ENCODE data around the gene EPN1. TPM values are rescaled to one million over a fixed set of nuclear protein-coding genes. Genes with fewer than 3 reads are reported as not detected.

EPN1 gene
- total and polyA plus RNA-seq, 2 of the 8 experiments (the other 6 are each of a cell fraction or from before 2014, with no cell fraction given) = 49.6 to 200 TPM

DNA sequence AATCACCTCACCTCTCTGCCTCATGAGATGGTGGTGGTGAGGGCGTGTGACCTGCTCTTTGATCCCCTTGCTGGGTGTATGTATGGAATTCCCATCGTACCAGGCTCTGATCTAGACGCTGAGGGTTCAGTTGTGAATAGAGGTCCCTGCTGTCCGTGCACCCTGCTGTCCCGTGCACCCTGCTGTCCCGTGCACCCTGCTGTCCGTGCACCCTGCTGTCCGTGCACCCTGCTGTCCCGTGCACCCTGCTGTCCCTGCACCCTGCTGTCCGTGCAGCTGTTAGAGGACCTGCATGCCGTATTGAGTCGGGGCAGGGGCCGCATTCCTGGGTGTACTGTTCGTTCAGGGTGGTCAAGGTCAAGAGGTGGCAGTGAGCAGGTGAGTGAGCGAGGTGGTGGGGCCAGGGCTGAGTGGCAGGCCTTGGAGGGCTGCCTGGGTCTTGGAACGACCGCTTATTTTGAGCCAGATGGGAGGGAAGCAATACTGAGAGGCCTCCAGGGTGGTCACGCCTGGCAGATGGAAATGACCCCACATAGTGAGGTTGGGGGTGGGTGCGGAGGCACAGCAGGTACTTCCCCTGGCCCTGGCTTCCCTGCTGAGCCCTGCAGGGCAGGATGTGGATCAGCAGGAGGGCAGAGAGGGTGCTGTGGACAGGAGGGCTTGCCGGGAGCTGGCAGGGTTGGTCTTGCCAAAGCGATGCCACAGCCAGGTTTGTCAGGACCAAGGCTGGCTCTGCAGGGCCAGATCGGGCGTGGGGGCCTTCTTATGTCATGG is 4.6 kb upstream of the EPN1 start:
- H4K8ac ChIP-seq (ENCODE audit: extremely low read depth, insufficient read depth, low read length) = peak overlapping the region; percentile 96
- CTCF ChIA-PET (ENCODE audit: partially characterized antibody) = interaction anchor here (1.3 to 2.0 kb wide), 5 partner anchors 8 to 1246 kb away, joined by 3 to 19 read pairs (median 9); no protein-coding TSS in a partner anchor
- H2AFZ ChIP-seq (ENCODE audit: low read length) = no peak overlapping the region
- no peak overlapping the region for H3K18ac ChIP-seq (ENCODE audit: extremely low read depth, low read length)
- H2BK20ac ChIP-seq (ENCODE audit: low read length) = no peak overlapping the region
- peaks cover 1% of the 10 kb centered on the region; the same call in 1 of the 2 replicates for H3K23me2 ChIP-seq (ENCODE audit: low read depth, low read length)
- WGBS, 2 experiments (ENCODE audit: extremely low coverage in 1 of 2, insufficient coverage in 1 of 2, insufficient read length in 1 of 2, insufficient replicate concordance in 2 of 2, low coverage in 1 of 2, low lambda C conversion rate in 2 of 2, missing lambda C conversion rate in 1 of 2) = 88% methylated on average over 23 of the region's 23 CpGs; no CpG with 5 or more reads in 1 of the 2 experiments
- no peak overlapping the region for H3K4me3 ChIP-seq (ENCODE audit: extremely low read depth in 1 of 4, insufficient read depth in 2 of 4, low read depth in 3 of 4, low read length in 4 of 4)
- H2AK5ac ChIP-seq (ENCODE audit: low read depth, low read length) = no peak overlapping the region
- DNase-seq (ENCODE audit: low read depth in 1 of 2, low spot score in 2 of 2) (no peak), FAIRE-seq (peak; percentile 62)
- H2BK12ac ChIP-seq (ENCODE audit: low read depth, low read length) = peak overlapping the region; percentile 39; the same call in 1 of the 2 replicates
- H3K79me2 ChIP-seq (ENCODE audit: control insufficient read depth in 1 of 2, insufficient read depth in 2 of 2, low read length in 2 of 2) = peaks cover 5 to 61% of the 10 kb centered on the region in 2 experiments
- no peak overlapping the region for H2BK15ac ChIP-seq (ENCODE audit: low read length)
- no peak overlapping the region for H4K5ac ChIP-seq (ENCODE audit: insufficient read length, low read depth, low read length)
- peak overlapping the region; percentile 27 for H2BK5ac ChIP-seq (ENCODE audit: low read depth, low read length)
- H3K23ac ChIP-seq (ENCODE audit: insufficient read length) = no peak overlapping the region
- H3K4me2 ChIP-seq (ENCODE audit: insufficient read depth in 1 of 2, low read depth in 2 of 2, low read length in 2 of 2) = no peak overlapping the region
- POLR2A ChIA-PET (ENCODE audit: partially characterized antibody) = interaction anchor here (0.8 to 7.1 kb wide), 12 partner anchors 8 to 1222 kb away, joined by 3 to 75 read pairs (median 3); partner anchors contain the start of genes FIZ1, LENG8 and U2AF2
- no peak overlapping the region for H3K4ac ChIP-seq (replicated peaks; ENCODE audit: insufficient read length, low read depth, low read length)
- H3K27ac ChIP-seq (ENCODE audit: low read depth, low read length) = no peak overlapping the region
- H4K20me1 ChIP-seq (replicated peaks in 1 of 2; ENCODE audit: control insufficient read depth in 1 of 2, insufficient read depth in 2 of 2, low read length in 2 of 2) = peaks cover 31 to 42% of the 10 kb centered on the region in 2 experiments
- H3K14ac ChIP-seq (ENCODE audit: insufficient read length) = no peak overlapping the region
- no peak overlapping the region for H3K9ac ChIP-seq (replicated peaks in 1 of 4; ENCODE audit: extremely low read depth in 1 of 4, low read depth in 3 of 4, low read length in 3 of 4)
- no peaks in the 10 kb centered on the region for H3K9me3 ChIP-seq (ENCODE audit: insufficient read depth in 2 of 2, low read depth in 1 of 2, low read length in 1 of 2)
- H3K36me3 ChIP-seq (ENCODE audit: control insufficient read depth in 2 of 4, insufficient read depth in 4 of 4, low read length in 3 of 4) = peaks cover 31 to 44% (median 38%) of the 10 kb centered on the region in 4 experiments
- no peak overlapping the region for H3K56ac ChIP-seq (replicated peaks; ENCODE audit: insufficient read length, low read depth, low read length)
- H3K27me3 ChIP-seq (replicated peaks in 1 of 4; ENCODE audit: control insufficient read depth in 3 of 4, extremely low read depth in 1 of 4, insufficient read depth in 3 of 4, low read length in 3 of 4) = no peaks in the 10 kb centered on the region
- H4K91ac ChIP-seq (replicated peaks; ENCODE audit: insufficient read length, low read length) = no peak overlapping the region
- H3K4me1 ChIP-seq (replicated peaks in 1 of 4; ENCODE audit: control insufficient read depth in 3 of 4, insufficient read depth in 4 of 4, low read length in 3 of 4) = peaks cover 0 to 11% (median 5%) of the 10 kb centered on the region in 4 experiments; a peak in 5 of 7 replicates
- no peak overlapping the region for H2BK120ac ChIP-seq (replicated peaks; ENCODE audit: low read depth, low read length)
- H3K79me1 ChIP-seq (ENCODE audit: low read depth, low read length) = peaks cover 15% of the 10 kb centered on the region
- TF ChIP-seq KDM5A (IDR thresholded peaks at IDR 0.05; ENCODE audit: low read length) (no peak), CBX8 (IDR thresholded peaks at IDR 0.05; ENCODE audit: borderline replicate concordance, low read depth, low read length) (no peak), SIRT6 (IDR thresholded peaks at IDR 0.05; ENCODE audit: low read length) (no peak), TCF12 (IDR thresholded peaks at IDR 0.05; ENCODE audit: low read depth, low read length) (no peak), HDAC6 (IDR thresholded peaks at IDR 0.05; ENCODE audit: low read depth, low read length) (peak; percentile 58), EZH2 (IDR thresholded peaks at IDR 0.05; ENCODE audit: low read depth, low read length, severe bottlenecking) (no peak), PHF8 (conservative IDR thresholded peaks at IDR 0.05; ENCODE audit: low read depth, low read length) (no peak), KDM1A (IDR thresholded peaks at IDR 0.05; ENCODE audit: borderline replicate concordance, low read length) (no peak), RXRA (IDR thresholded peaks at IDR 0.05; ENCODE audit: insufficient read depth, low read depth, low read length) (no peak), CREB1 (IDR thresholded peaks at IDR 0.05) (no peak), USF2 (IDR thresholded peaks at IDR 0.05; ENCODE audit: low read length) (no peak)

All from H1 (cell line).